GM10266 (cell line): ENCODE results near the gene ONECUT1.

ENCODE experiments used
- DNase-seq: peaks from one replicate; pipeline ENCODE4 v3.0.0; 2012; ENCODE audit errors: extremely low spot score
- TF ChIP-seq, protein P1 (sequence below): IDR thresholded peaks from 2 replicates; pipeline ENCODE4 v1.5.1; 2012; ENCODE audit warnings: mild to moderate bottlenecking, low read depth; ENCODE audit not compliant: control insufficient read depth, insufficient read depth; ENCODE audit errors: missing control alignments

ONECUT1 gene

GRCh38 chr15:52789008-52789600, 1.0 kb downstream of the ONECUT1 start:
- TF ChIP-seq, protein P1, sequence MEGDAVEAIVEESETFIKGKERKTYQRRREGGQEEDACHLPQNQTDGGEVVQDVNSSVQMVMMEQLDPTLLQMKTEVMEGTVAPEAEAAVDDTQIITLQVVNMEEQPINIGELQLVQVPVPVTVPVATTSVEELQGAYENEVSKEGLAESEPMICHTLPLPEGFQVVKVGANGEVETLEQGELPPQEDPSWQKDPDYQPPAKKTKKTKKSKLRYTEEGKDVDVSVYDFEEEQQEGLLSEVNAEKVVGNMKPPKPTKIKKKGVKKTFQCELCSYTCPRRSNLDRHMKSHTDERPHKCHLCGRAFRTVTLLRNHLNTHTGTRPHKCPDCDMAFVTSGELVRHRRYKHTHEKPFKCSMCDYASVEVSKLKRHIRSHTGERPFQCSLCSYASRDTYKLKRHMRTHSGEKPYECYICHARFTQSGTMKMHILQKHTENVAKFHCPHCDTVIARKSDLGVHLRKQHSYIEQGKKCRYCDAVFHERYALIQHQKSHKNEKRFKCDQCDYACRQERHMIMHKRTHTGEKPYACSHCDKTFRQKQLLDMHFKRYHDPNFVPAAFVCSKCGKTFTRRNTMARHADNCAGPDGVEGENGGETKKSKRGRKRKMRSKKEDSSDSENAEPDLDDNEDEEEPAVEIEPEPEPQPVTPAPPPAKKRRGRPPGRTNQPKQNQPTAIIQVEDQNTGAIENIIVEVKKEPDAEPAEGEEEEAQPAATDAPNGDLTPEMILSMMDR, result no peak
- DNase-seq, result no peak

GRCh38 chr15:52788099-52788986, 1.8 kb downstream of the ONECUT1 start:
- TF ChIP-seq, protein P1, result no peak
- DNase-seq, result no peak

- no peak for DNase-seq
- TF ChIP-seq, protein P1, result no peak
Measured at GRCh38 chr15:52787549-52788098, 2.5 kb downstream of the ONECUT1 start.

DNA sequence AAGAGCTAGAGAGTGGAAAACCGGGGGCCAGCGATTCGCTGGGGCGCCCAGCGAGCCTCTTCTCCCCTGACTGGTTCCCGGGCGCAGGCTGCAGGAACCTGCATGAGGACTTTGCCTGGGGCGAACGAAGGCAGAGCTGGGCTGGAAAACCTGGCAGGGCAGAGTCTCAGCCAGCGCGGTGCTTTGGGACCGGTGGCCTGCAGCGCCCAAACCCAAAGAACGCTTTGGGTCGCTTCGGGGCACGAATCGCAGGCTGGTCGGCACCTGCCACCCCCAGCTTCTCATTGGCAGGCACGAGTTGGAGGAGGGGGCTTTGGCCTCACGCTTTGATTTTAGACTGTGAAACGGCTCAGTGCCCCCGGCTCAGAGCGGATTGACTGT, 3.0 kb downstream of the ONECUT1 start:
- TF ChIP-seq, protein P1, result no peak
- DNase-seq, result no peak

GRCh38 chr15:52786436-52787122, 3.6 kb downstream of the ONECUT1 start:
- no peak for DNase-seq
- TF ChIP-seq, protein P1, result no peak

GRCh38 chr15:52785672-52786406, 4.3 kb downstream of the ONECUT1 start:
- DNase-seq, result no peak
- TF ChIP-seq, protein P1, result no peak
